HG03159 (cell line): ENCODE data around the gene EVI2B.
"Not testable (repeated sequence)": the region's sequence is repeated elsewhere in the genome, so short reads cannot be mapped to it uniquely, and the experiment has no call there.

Experiments
- ATAC-seq: cut with Tn5 transposase; IDR thresholded peaks from one replicate; pipeline ENCODE4 v1.9.1; 2021; ENCODE audit warnings: mild to moderate bottlenecking, moderate library complexity; ENCODE audit not compliant: unreplicated experiment

EVI2B gene

DNA sequence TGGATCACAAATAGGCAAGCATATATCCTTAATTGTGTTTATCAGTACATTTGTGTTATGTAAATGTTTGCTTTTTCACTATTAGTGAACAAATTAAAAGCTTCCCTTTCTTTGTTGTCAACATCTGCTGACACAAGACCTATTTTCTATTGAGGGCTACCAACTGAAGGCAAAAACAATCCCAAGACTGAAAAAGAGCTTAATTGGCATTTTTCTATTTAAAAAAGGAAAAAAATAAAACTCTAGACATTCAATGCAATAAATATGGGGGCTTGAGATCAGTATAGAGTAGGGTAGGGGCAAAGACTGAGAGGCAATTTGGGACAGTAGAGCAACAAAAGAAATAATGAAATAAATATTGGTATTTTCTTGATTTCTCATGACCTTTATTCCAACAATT is 41.1 kb downstream of the EVI2B start:
- ATAC-seq, result no peak

DNA sequence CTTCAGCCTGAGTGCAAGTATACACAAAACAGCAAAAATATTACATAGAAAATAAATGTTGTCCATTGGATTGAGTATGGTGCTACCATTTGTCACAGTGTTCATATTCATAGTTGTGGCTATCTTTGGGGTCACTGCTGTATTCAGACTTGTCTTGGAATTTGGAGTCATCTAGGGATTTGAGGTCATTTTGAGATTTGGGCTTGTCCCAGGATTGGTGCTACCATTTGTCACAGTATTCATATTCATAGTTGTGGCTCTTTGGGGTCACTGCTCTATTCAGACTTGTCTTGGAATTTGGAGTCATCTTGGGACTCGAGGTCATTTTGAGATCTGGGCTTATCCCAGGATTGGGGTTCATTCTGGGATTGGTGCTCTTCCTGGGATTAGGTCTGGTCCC is 41.6 kb downstream of the EVI2B start:
- ATAC-seq, result no peak

DNA sequence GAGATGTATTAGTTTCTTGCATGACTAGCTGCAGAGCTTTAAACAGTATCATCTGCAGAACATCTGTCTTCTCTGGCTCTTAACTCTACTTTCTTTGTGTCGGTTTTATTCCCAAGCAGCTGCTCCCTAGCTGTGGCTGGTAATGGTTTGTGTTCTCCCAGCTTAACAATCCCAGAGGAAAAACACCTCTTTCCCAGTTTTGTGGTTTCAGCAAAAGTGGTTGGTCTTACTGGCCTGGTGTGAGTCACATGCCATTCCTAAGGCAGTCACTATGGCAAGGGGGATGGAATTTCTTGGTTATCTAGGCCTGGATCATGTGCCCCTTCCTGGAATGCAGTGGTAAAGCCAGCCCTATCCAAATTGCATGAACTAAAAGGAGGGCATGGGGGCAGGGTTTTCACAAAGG is 44.3 kb downstream of the EVI2B start:
- ATAC-seq, result no peak

DNA sequence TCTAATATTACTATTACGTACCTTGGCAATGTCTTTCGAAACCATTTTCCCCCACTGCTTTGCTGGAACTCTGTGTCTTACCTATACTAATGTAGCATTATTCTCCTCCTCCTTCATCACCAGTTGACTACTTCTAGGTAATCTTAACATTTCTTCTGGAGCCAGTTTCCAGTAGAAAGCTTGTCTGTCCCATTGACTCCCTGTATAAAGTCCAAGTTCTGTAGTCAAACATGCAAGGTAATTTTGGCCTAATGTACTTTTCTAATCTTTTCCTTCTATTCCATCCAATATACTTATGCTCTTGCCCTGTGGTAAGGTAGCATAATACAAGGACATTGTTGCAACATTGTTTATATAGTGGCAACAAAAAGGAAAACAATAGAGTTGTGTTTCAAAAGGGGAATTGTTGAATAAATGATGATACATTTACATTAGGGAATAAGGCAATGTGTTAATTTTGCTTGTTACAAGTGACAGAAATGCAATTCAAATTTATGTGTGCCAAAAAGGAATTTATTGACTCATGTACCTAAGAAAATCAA is 44.7 kb downstream of the EVI2B start:
- no peak for ATAC-seq

DNA sequence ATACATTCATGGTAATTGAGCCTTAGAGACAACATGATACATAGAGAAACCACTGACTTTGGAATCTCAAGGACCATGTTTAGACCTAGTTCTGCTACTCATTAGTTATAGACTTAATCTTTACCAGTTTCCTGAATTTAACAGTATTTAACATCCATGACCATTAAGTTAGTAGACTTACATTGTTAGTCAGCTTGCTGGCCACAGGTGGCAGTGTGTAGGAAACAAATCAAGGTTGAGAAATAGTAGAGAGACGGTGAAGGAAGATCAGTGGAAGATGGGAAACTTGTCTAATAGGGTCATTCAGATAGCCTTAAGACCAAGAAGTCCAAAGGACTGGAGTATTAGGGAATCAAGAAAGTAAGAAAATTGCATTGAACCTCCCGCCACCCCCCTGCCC is 47.8 kb downstream of the EVI2B start:
- no peak for ATAC-seq

DNA sequence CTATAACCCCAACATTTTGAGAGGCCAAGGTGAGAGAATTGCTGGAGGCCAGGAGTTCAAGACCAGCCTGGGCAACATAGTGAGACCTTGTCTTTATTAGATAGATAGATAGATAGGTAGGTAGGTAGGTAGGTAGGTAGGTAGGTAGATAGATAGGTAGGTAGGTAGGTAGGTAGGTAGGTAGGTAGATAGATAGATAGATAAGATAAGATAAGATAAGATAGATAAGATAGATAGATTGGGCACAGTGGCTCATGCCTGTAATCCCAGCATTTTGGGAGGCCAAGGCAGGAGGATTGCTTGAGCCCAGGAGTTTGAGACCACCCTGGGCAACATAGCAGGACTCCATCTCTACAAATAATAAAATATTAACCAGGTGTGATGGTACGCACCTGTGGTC is 50.9 kb downstream of the EVI2B start:
- not testable (repeated sequence) for ATAC-seq

DNA sequence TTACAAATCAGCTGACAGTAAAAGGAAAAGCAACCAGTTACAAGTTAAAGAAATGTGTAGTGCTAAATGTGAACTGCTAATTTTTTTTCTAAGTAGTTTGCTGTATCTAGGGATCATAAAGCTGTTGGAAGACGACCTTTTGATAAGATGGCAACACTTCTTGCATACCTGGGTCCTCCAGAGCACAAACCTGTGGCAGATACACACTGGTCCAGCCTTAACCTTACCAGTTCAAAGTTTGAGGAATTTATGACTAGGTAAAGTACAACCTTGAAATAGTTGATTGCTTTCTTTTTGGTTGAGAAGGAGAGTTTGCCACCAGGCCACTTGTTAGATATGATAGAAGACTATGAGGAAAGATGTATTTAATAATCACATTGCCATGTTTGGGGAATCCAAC is 52.3 kb downstream of the EVI2B start:
- ATAC-seq, result no peak

DNA sequence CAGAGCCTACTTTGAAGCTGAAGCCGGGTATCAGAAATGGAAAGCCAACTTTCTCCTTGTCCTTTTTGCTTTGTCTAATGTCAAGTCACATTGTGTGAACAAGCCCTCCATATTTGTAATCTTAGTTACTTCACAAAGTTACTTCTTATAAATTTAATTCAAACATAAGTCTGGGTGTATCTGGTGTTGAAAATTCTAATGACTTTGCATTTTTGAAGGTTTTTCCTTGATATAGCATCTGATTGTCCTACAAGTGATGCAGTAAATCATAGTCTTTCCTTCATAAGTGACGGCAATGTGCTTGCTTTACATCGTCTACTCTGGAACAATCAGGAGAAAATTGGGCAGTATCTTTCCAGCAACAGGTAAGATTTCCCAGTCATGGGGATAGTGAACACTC is 53.7 kb downstream of the EVI2B start:
- ATAC-seq, result no peak

DNA sequence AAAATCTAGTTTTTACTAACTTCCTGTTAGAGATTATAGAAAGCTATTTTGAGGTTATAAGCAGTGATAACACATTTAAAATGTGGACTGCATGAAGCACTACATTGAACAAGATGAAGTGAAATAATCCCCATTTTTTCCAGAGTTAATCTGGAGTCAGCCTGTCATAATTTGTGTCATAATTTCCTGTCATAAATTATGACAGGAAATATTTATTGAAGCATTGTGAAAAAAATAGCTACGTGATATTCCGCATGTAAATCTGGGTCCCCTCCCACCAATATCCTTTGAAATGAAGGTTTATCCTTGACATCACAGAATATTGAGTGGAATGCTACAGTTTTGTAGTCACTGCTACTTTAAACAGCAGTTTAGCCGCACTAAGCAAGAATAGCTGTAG is 56.9 kb downstream of the EVI2B start:
- ATAC-seq, result no peak

DNA sequence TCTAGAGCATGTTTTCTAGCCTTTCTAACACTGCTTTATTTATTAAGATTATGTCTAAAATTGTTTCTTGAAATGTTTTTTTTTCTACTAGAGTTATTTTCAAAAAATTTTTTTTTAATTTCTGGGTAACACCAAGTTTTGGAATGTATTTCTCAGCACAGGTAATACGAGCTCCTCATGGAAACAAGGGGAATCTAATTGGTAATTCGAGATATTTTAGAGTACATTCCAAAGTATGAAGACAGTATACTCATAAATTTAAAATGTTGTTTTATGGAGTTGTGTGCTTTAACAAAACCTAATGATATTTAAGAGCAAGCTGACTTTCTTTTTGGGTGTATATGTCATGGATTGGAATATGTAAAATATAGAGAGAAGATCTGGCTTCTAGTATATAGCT is 59.2 kb downstream of the EVI2B start:
- no peak for ATAC-seq
